Posterior vena cava (tissue), 2 donors: ENCODE measurements around the gene PHOSPHO1. TPM values are rescaled to one million over a fixed set of nuclear protein-coding genes. Genes with fewer than 3 reads are reported as not detected.
"Not testable (repeated sequence)": the region's sequence is repeated elsewhere in the genome, so short reads cannot be mapped to it uniquely, and the experiment has no call there.

ENCODE experiments used
- DNase-seq: peaks from one replicate; pipeline ENCODE4 v3.0.0-alpha.2; 2020; ENCODE audit warnings: low spot score
- intact Hi-C, 2 donors: fragments of 100-400 bp; cut with DNase I; formaldehyde crosslinking; loops; one replicate each; pipeline versions ENCODE4 v1.14.1 to v1.14.2; 2022 to 2023
- total RNA-seq, 2 donors: library from RNA; stranded (reverse); fragmentation: NEBNext Ultra II Directional; extraction: Animal tissue kit (Norgen Biotek cat#: 25700); gene quantifications; one replicate each; pipeline ENCODE4 v1.2.1, GENCODE V29; 2021
- donor health status: DM: yes; HTN: yes; CAD: no.
- donor health status: DM: yes; HTN: yes; CAD: no.

The PHOSPHO1 gene
- total RNA-seq, 2 donors from 2014 or later, result 0.62 to 2.6 TPM

- intact Hi-C loops, result no loop called here
- no peak for DNase-seq
These were observed 29.1 kb downstream of the PHOSPHO1 start for GRCh38 chr17:49201481-49201927.

GRCh38 chr17:49200423-49201083 lies 30.0 kb downstream of the PHOSPHO1 start:
- DNase-seq, result no peak
- intact Hi-C loops, result no loop called here

- DNase-seq, result no peak
- intact Hi-C loops, result no loop called here
These were observed 32.4 kb downstream of the PHOSPHO1 start for GRCh38 chr17:49198211-49198610.

- DNase-seq, result no peak
- intact Hi-C loops, result no loop called here
These were observed 33.1 kb downstream of the PHOSPHO1 start for GRCh38 chr17:49197346-49197998.

GRCh38 chr17:49196520-49196919 lies 34.1 kb downstream of the PHOSPHO1 start:
- intact Hi-C loops, result no loop called here
- no peak for DNase-seq

GRCh38 chr17:49195751-49196150 lies 34.8 kb downstream of the PHOSPHO1 start:
- intact Hi-C loops, result no loop called here
- no peak for DNase-seq

- intact Hi-C loops, result loop anchor here in 1 of 2 donors (5.0 kb wide), 1 partner anchor 302 kb away; the partner anchor contains the start of gene ATP5MC1
- no peak for DNase-seq
These were observed 36.3 kb downstream of the PHOSPHO1 start for GRCh38 chr17:49194297-49194607.

GRCh38 chr17:49193513-49194296 lies 36.9 kb downstream of the PHOSPHO1 start:
- intact Hi-C loops, result loop anchor here in 1 of 2 donors (5.0 kb wide), 1 partner anchor 301 kb away; the partner anchor contains the start of gene ATP5MC1
- no peak for DNase-seq

- intact Hi-C loops, result loop anchor here in 1 of 2 donors (5.0 kb wide), 1 partner anchor 300 kb away; the partner anchor contains the start of gene ATP5MC1
These were observed 38.5 kb downstream of the PHOSPHO1 start for GRCh38 chr17:49191917-49192741.

GRCh38 chr17:49191409-49191916 lies 39.1 kb downstream of the PHOSPHO1 start:
- no peak for DNase-seq
- intact Hi-C loops, result loop anchor here in 1 of 2 donors (5.0 kb wide), 1 partner anchor 299 kb away; the partner anchor contains the start of gene ATP5MC1

More at GRCh38 chr17:49191917-49192741, 38.5 kb downstream of the PHOSPHO1 start:
- peak; percentile 97 for DNase-seq

- no peak for DNase-seq
- intact Hi-C loops, result loop anchor here in 1 of 2 donors (5.0 kb wide), 1 partner anchor 299 kb away; the partner anchor contains the start of gene ATP5MC1
These were observed 39.7 kb downstream of the PHOSPHO1 start for GRCh38 chr17:49190932-49191331.

GRCh38 chr17:49187301-49187700 lies 43.3 kb downstream of the PHOSPHO1 start:
- intact Hi-C loops, result no loop called here

GRCh38 chr17:49185381-49185780 lies 45.2 kb downstream of the PHOSPHO1 start:
- DNase-seq, intact Hi-C loops: not testable (repeated sequence)

More at GRCh38 chr17:49187301-49187700, 43.3 kb downstream of the PHOSPHO1 start:
- DNase-seq, result no peak

GRCh38 chr17:49184522-49184921 lies 46.1 kb downstream of the PHOSPHO1 start:
- intact Hi-C loops, DNase-seq: not testable (repeated sequence)

- intact Hi-C loops, result no loop called here
- DNase-seq, result no peak
These were observed 46.8 kb downstream of the PHOSPHO1 start for GRCh38 chr17:49183801-49184200.

GRCh38 chr17:49183341-49183740 lies 47.2 kb downstream of the PHOSPHO1 start:
- intact Hi-C loops, result no loop called here

GRCh38 chr17:49180998-49181635 lies 49.5 kb downstream of the PHOSPHO1 start:
- no peak for DNase-seq
- intact Hi-C loops, result no loop called here

More at GRCh38 chr17:49183341-49183740, 47.2 kb downstream of the PHOSPHO1 start:
- DNase-seq, result no peak

- intact Hi-C loops, result no loop called here
- peak; percentile 89 for DNase-seq
These were observed 50.3 kb downstream of the PHOSPHO1 start for GRCh38 chr17:49180303-49180702.
